ENCODE results near the gene NKX1-1.

- no peak for TF ChIP-seq CTCF (IDR thresholded peaks at IDR 0.05)
- no peak for TF ChIP-seq POLR2AphosphoS5 (IDR thresholded peaks at IDR 0.05)
- TF ChIP-seq POLR2A (IDR thresholded peaks at IDR 0.05) = no peak
These were observed 8.8 kb upstream of the NKX1-1 start for GRCh38 chr4:1414831-1415680.
